SK-N-SH (cell line): ENCODE measurements around the gene CLEC3A.

ENCODE experiments used
- GATA2 ChIP-seq: sonication (generic); formaldehyde crosslinking; IDR thresholded peaks from 2 replicates; pipeline ENCODE4 v1.5.0; 2020; ENCODE audit warnings: mild to moderate bottlenecking, missing genetic modification reagents
- MEF2A ChIP-seq: IDR thresholded peaks from 2 replicates; pipeline ENCODE4 v1.4.0; 2012; ENCODE audit warnings: low read depth, borderline replicate concordance
- POLR2AphosphoS5 ChIP-seq: IDR thresholded peaks from 2 replicates; pipeline ENCODE4 v1.6.1; 2012; ENCODE audit warnings: low read depth, low read length
- RAD21 ChIP-seq: IDR thresholded peaks from 2 replicates; pipeline ENCODE4 v1.6.1; 2012; ENCODE audit warnings: mild to moderate bottlenecking, low read length
- TF ChIP-seq, protein P1 (sequence below): IDR thresholded peaks from 2 replicates; pipeline ENCODE4 v1.4.0; 2012; ENCODE audit warnings: low read depth
- TF ChIP-seq, protein P2 (sequence below): fragments of 200-600 bp; sonication (generic); IDR thresholded peaks from 2 replicates; pipeline ENCODE4 v1.6.1; 2017; ENCODE audit warnings: antibody characterized with exemption, mild to moderate bottlenecking, moderate library complexity
- TF ChIP-seq, protein P3 (sequence below): IDR thresholded peaks from 2 replicates; pipeline ENCODE4 v1.6.1; 2012; ENCODE audit warnings: mild to moderate bottlenecking, low read depth, low read length, moderate library complexity
- TF ChIP-seq, protein P4 (sequence below): fragments of 150-350 bp; IDR thresholded peaks from 2 replicates; pipeline ENCODE4 v1.6.1; 2017; ENCODE audit warnings: antibody characterized with exemption, low read length, low read depth, borderline replicate concordance

DNA sequence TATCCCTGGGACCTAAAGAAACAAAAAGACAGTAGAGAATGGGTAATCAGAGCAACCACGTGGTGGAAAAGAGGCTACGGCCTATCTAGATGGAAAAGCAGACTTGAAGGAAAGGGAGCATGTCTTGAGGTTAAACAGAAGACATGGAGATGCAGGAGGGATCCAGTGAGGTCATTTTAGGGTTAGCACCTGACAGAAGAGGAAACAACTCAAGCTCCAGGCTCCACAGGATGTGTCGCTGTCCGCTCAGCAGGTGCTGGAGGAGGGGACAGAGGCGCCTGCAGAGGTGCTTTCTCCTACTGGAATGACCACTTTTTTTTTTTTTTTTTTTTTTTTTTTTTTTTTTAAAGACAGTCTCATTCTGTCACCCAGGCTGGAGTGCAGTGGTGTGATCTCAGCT lies 47.5 kb upstream of the CLEC3A start:
- TF ChIP-seq, protein P1, sequence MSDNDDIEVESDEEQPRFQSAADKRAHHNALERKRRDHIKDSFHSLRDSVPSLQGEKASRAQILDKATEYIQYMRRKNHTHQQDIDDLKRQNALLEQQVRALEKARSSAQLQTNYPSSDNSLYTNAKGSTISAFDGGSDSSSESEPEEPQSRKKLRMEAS = no peak
- TF ChIP-seq, protein P2, sequence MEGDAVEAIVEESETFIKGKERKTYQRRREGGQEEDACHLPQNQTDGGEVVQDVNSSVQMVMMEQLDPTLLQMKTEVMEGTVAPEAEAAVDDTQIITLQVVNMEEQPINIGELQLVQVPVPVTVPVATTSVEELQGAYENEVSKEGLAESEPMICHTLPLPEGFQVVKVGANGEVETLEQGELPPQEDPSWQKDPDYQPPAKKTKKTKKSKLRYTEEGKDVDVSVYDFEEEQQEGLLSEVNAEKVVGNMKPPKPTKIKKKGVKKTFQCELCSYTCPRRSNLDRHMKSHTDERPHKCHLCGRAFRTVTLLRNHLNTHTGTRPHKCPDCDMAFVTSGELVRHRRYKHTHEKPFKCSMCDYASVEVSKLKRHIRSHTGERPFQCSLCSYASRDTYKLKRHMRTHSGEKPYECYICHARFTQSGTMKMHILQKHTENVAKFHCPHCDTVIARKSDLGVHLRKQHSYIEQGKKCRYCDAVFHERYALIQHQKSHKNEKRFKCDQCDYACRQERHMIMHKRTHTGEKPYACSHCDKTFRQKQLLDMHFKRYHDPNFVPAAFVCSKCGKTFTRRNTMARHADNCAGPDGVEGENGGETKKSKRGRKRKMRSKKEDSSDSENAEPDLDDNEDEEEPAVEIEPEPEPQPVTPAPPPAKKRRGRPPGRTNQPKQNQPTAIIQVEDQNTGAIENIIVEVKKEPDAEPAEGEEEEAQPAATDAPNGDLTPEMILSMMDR = no peak
- no peak for TF ChIP-seq POLR2AphosphoS5
- TF ChIP-seq MEF2A = no peak
- TF ChIP-seq GATA2 (CRISPR knock-in tag) = no peak
- TF ChIP-seq, protein P3, sequence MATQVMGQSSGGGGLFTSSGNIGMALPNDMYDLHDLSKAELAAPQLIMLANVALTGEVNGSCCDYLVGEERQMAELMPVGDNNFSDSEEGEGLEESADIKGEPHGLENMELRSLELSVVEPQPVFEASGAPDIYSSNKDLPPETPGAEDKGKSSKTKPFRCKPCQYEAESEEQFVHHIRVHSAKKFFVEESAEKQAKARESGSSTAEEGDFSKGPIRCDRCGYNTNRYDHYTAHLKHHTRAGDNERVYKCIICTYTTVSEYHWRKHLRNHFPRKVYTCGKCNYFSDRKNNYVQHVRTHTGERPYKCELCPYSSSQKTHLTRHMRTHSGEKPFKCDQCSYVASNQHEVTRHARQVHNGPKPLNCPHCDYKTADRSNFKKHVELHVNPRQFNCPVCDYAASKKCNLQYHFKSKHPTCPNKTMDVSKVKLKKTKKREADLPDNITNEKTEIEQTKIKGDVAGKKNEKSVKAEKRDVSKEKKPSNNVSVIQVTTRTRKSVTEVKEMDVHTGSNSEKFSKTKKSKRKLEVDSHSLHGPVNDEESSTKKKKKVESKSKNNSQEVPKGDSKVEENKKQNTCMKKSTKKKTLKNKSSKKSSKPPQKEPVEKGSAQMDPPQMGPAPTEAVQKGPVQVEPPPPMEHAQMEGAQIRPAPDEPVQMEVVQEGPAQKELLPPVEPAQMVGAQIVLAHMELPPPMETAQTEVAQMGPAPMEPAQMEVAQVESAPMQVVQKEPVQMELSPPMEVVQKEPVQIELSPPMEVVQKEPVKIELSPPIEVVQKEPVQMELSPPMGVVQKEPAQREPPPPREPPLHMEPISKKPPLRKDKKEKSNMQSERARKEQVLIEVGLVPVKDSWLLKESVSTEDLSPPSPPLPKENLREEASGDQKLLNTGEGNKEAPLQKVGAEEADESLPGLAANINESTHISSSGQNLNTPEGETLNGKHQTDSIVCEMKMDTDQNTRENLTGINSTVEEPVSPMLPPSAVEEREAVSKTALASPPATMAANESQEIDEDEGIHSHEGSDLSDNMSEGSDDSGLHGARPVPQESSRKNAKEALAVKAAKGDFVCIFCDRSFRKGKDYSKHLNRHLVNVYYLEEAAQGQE = peak; percentile 93
- TF ChIP-seq, protein P4, sequence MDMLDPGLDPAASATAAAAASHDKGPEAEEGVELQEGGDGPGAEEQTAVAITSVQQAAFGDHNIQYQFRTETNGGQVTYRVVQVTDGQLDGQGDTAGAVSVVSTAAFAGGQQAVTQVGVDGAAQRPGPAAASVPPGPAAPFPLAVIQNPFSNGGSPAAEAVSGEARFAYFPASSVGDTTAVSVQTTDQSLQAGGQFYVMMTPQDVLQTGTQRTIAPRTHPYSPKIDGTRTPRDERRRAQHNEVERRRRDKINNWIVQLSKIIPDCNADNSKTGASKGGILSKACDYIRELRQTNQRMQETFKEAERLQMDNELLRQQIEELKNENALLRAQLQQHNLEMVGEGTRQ = no peak
- no peak for TF ChIP-seq RAD21
